Trophoblast cell (in vitro differentiated cells and primary cell): ENCODE data around the gene FOXA1.

Experiments used
- DNase-seq, 2 donors: peaks; one replicate each; pipeline ENCODE4 v3.0.0-alpha.2; 2016
- H2AFZ ChIP-seq: 2 replicates; pipeline ENCODE4 v1.6.1; 2013; ENCODE audit warnings: low read length, moderate library complexity, mild to moderate bottlenecking; ENCODE audit not compliant: insufficient read depth, poor library complexity
- H2AK5ac ChIP-seq: 2 replicates; pipeline ENCODE4 v1.6.1; 2013; ENCODE audit warnings: mild to moderate bottlenecking, low read length
- H2BK120ac ChIP-seq: 2 replicates; pipeline ENCODE4 v1.6.1; 2013; ENCODE audit warnings: low read length, mild to moderate bottlenecking, moderate library complexity; ENCODE audit not compliant: insufficient read depth, poor library complexity
- H2BK12ac ChIP-seq: 2 replicates; pipeline ENCODE4 v1.6.1; 2013; ENCODE audit warnings: mild to moderate bottlenecking, low read length, moderate library complexity
- H2BK5ac ChIP-seq: 2 replicates; pipeline ENCODE4 v1.6.1; 2013; ENCODE audit warnings: low read length, low read depth, moderate library complexity, mild to moderate bottlenecking; ENCODE audit not compliant: poor library complexity
- H3K14ac ChIP-seq: 2 replicates; pipeline ENCODE4 v1.6.1; 2013; ENCODE audit warnings: mild to moderate bottlenecking, low read length
- H3K18ac ChIP-seq: 2 replicates; pipeline ENCODE4 v1.6.1; 2013; ENCODE audit warnings: mild to moderate bottlenecking, low read length
- H3K23ac ChIP-seq: 2 replicates; pipeline ENCODE4 v1.6.1; 2013; ENCODE audit warnings: low read length
- H3K27ac ChIP-seq: 2 replicates; pipeline ENCODE4 v1.5.1; 2013; ENCODE audit warnings: low read depth, mild to moderate bottlenecking, inconsistent platforms, low read length, moderate library complexity
- H3K27me3 ChIP-seq: 2 replicates; pipeline ENCODE4 v1.6.1; 2013; ENCODE audit warnings: inconsistent platforms, mild to moderate bottlenecking, low read length, moderate library complexity; ENCODE audit not compliant: insufficient read depth
- H3K36me3 ChIP-seq, 2 experiments: 1 replicate in 1 of 2; 2 replicates in 1 of 2; pipeline ENCODE4 v1.6.1; 2013; ENCODE audit warnings: low read length in 2 of 2, mild to moderate bottlenecking in 2 of 2, moderate library complexity in 1 of 2; ENCODE audit not compliant: insufficient read depth in 2 of 2, control insufficient read depth in 1 of 2
- H3K4ac ChIP-seq: 2 replicates; pipeline ENCODE4 v1.6.1; 2013; ENCODE audit warnings: low read depth, mild to moderate bottlenecking, low read length, moderate library complexity
- H3K4me1 ChIP-seq, 2 experiments: 1 replicate in 1 of 2; 2 replicates in 1 of 2; pipeline ENCODE4 v1.6.1; 2013; ENCODE audit warnings: low read length in 2 of 2, mild to moderate bottlenecking in 2 of 2, moderate library complexity in 1 of 2; ENCODE audit not compliant: insufficient read depth in 2 of 2, control insufficient read depth in 1 of 2
- H3K4me2 ChIP-seq: 2 replicates; pipeline ENCODE4 v1.6.1; 2013; ENCODE audit warnings: inconsistent platforms, mild to moderate bottlenecking, low read length, moderate library complexity
- H3K4me3 ChIP-seq: 2 replicates; pipeline ENCODE4 v1.5.1; 2013; ENCODE audit warnings: mild to moderate bottlenecking, low read depth, low read length, inconsistent platforms
- H3K79me1 ChIP-seq: one replicate; pipeline ENCODE4 v1.6.1; 2013; ENCODE audit warnings: low read length
- H3K79me2 ChIP-seq: 2 replicates; pipeline ENCODE4 v1.6.1; 2013; ENCODE audit warnings: low read length, mild to moderate bottlenecking; ENCODE audit not compliant: control insufficient read depth, insufficient read depth, poor library complexity
- H3K9ac ChIP-seq: 2 replicates; pipeline ENCODE4 v1.6.1; 2013; ENCODE audit warnings: mild to moderate bottlenecking, low read length
- H3K9me3 ChIP-seq: 2 replicates; pipeline ENCODE4 v1.6.1; 2013; ENCODE audit warnings: low read depth, mild to moderate bottlenecking, control low read depth, inconsistent platforms, low read length; ENCODE audit not compliant: insufficient read depth
- H4K12ac ChIP-seq: 2 replicates; pipeline ENCODE4 v1.6.1; 2013; ENCODE audit warnings: low read depth, mild to moderate bottlenecking, low read length, moderate library complexity
- H4K8ac ChIP-seq: 2 replicates; pipeline ENCODE4 v1.6.1; 2013; ENCODE audit warnings: low read depth, mild to moderate bottlenecking, low read length, moderate library complexity
- H4K91ac ChIP-seq: one replicate; pipeline ENCODE4 v1.6.1; 2013; ENCODE audit warnings: low read depth, mild to moderate bottlenecking, low read length, moderate library complexity
- WGBS: extraction: QIAGEN DNeasy Blood & Tissue Kit; methylation state at CpG from one replicate; pipeline ENCODE4 v1.1.7; 2013; ENCODE audit warnings: missing lambda C conversion rate; ENCODE audit not compliant: insufficient read length, insufficient coverage; ENCODE audit errors: extremely low coverage; 5-methylcytosine and 5-hydroxymethylcytosine counted together

Gene FOXA1

GRCh38 chr14:37569729-37570128 is 25.3 kb downstream of the FOXA1 start:
- H3K79me2 ChIP-seq: no peaks in the 10 kb centered on the region
- H4K8ac ChIP-seq: no peak overlapping the region
- no peak overlapping the region for H3K27ac ChIP-seq
- H2AFZ ChIP-seq: no peak overlapping the region
- H3K23ac ChIP-seq: no peak overlapping the region
- no peak for DNase-seq
- no peaks in the 10 kb centered on the region for H3K79me1 ChIP-seq
- WGBS: no CpG with 5 or more reads among the region's 7 CpGs
- no peak overlapping the region for H3K18ac ChIP-seq
- H2AK5ac ChIP-seq: no peak overlapping the region
- no peak overlapping the region for H4K91ac ChIP-seq
- no peak overlapping the region for H4K12ac ChIP-seq
- no peak overlapping the region for H3K4ac ChIP-seq
- H2BK120ac ChIP-seq: no peak overlapping the region
- no peak overlapping the region for H3K4me3 ChIP-seq
- H3K4me1 ChIP-seq: no peaks in the 10 kb centered on the region
- no peak overlapping the region for H3K14ac ChIP-seq
- no peaks in the 10 kb centered on the region for H3K9me3 ChIP-seq
- H3K36me3 ChIP-seq: no peaks in the 10 kb centered on the region
- H2BK5ac ChIP-seq: no peak overlapping the region
- no peak overlapping the region for H3K9ac ChIP-seq
- H3K4me2 ChIP-seq: no peak overlapping the region
- H2BK12ac ChIP-seq: no peak overlapping the region
- H3K27me3 ChIP-seq: no peaks in the 10 kb centered on the region

GRCh38 chr14:37566811-37567371 is 28.2 kb downstream of the FOXA1 start:
- H2BK120ac ChIP-seq: no peak overlapping the region
- no peaks in the 10 kb centered on the region for H3K36me3 ChIP-seq
- H3K14ac ChIP-seq: no peak overlapping the region
- no peaks in the 10 kb centered on the region for H3K79me2 ChIP-seq
- H3K27ac ChIP-seq: no peak overlapping the region
- H3K9ac ChIP-seq: no peak overlapping the region
- no peak overlapping the region for H2AFZ ChIP-seq
- no peak overlapping the region for H2BK12ac ChIP-seq
- H3K4me1 ChIP-seq: no peaks in the 10 kb centered on the region
- H4K12ac ChIP-seq: no peak overlapping the region
- H3K27me3 ChIP-seq: no peaks in the 10 kb centered on the region
- no CpG with 5 or more reads among the region's 3 CpGs for WGBS
- no peak overlapping the region for H3K4me3 ChIP-seq
- H4K8ac ChIP-seq: no peak overlapping the region
- no peak overlapping the region for H3K4ac ChIP-seq
- no peak overlapping the region for H3K18ac ChIP-seq
- no peak overlapping the region for H3K4me2 ChIP-seq
- no peak overlapping the region for H2AK5ac ChIP-seq
- no peak overlapping the region for H2BK5ac ChIP-seq
- H3K79me1 ChIP-seq: no peaks in the 10 kb centered on the region
- H3K9me3 ChIP-seq: no peaks in the 10 kb centered on the region
- no peak overlapping the region for H3K23ac ChIP-seq
- no peak overlapping the region for H4K91ac ChIP-seq
- no peak for DNase-seq

DNA sequence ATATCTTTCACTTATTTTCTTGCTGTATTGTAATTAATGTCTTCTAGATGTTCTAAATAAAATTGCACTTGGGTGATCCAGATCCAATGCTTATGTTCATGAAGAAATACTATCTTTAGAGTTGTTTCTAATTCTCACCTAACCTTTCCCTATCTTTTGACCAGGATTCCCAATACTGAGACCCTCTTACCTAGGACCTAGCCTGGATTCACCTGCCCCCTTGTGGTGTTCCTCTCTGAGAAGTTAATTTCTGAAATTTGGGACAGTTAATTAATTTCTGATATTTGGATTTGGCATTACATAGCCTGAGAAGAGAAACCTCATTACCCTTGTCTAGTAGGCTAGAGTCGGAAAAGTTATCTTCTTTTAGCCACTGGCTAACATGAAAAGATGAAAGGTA is 29.5 kb downstream of the FOXA1 start:
- H3K36me3 ChIP-seq: no peaks in the 10 kb centered on the region
- no peaks in the 10 kb centered on the region for H3K27me3 ChIP-seq

DNA sequence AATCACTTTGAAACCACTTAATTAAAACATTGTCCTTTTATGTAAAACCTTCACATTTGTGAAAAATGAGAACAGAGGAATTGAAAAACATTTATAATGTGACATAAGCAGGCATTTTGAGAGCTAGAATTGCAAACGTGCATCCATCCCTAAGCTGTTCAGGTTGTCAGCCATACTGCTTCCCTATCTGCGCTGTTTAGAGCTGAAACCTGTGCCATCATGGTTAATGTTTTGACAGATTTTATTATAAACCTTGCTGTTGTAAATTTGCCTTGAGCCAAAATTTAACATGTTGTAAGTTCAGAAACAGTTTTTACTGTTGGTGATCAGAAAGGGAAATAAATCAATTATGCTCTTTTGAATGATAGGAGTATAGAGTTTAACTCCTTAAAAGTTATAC is 31.9 kb downstream of the FOXA1 start:
- Histone ChIP-seq H3K23ac (no peak overlapping the region), H3K27ac (no peak overlapping the region), H3K9ac (no peak overlapping the region), H3K79me2 (no peaks in the 10 kb centered on the region), H2AFZ (no peak overlapping the region), H3K9me3 (no peaks in the 10 kb centered on the region), H2BK12ac (no peak overlapping the region), H2BK5ac (no peak overlapping the region), H3K4me3 (no peak overlapping the region), H3K27me3 (no peaks in the 10 kb centered on the region), H4K12ac (no peak overlapping the region), H2BK120ac (no peak overlapping the region), H3K18ac (no peak overlapping the region), H3K4me2 (no peak overlapping the region), H3K79me1 (no peaks in the 10 kb centered on the region), H4K91ac (no peak overlapping the region), H3K14ac (no peak overlapping the region), H3K4me1 (no peaks in the 10 kb centered on the region), H4K8ac (no peak overlapping the region), H2AK5ac (no peak overlapping the region), H3K36me3 (no peaks in the 10 kb centered on the region), H3K4ac (no peak overlapping the region)
- no CpG with 5 or more reads among the region's 2 CpGs for WGBS
- no peak for DNase-seq

More for the DNA sequence above, 29.5 kb downstream of the FOXA1 start:
- Histone ChIP-seq H3K79me2 (no peaks in the 10 kb centered on the region), H3K4me1 (no peaks in the 10 kb centered on the region), H2BK5ac (no peak overlapping the region), H4K12ac (no peak overlapping the region), H3K27ac (no peak overlapping the region), H3K14ac (no peak overlapping the region), H3K18ac (no peak overlapping the region), H3K79me1 (no peaks in the 10 kb centered on the region), H2BK12ac (no peak overlapping the region), H3K9me3 (no peaks in the 10 kb centered on the region), H2BK120ac (no peak overlapping the region), H3K4me3 (no peak overlapping the region), H2AK5ac (no peak overlapping the region), H4K8ac (no peak overlapping the region), H2AFZ (no peak overlapping the region), H4K91ac (no peak overlapping the region), H3K4ac (no peak overlapping the region), H3K4me2 (no peak overlapping the region), H3K9ac (no peak overlapping the region), H3K23ac (no peak overlapping the region)
- WGBS: no CpG with 5 or more reads among the region's 1 CpG
- DNase-seq: no peak
